Lower lobe of right lung (tissue), 2 donors: ENCODE results near the gene TP53. TPM values are rescaled to one million over a fixed set of nuclear protein-coding genes. Genes with fewer than 3 reads are reported as not detected.
"Not testable (repeated sequence)": the region's sequence is repeated elsewhere in the genome, so short reads cannot be mapped to it uniquely, and the experiment has no call there.

Experiments
- ATAC-seq, 2 donors: fragments of 200-7000 bp; cut with Tn5 transposase; one replicate each; pipeline ENCODE4 v1.9.1; 2020 to 2022; ENCODE audit warnings: mild to moderate bottlenecking in 2 of 2, moderate library complexity in 2 of 2
- DNase-seq: peaks from one replicate; pipeline ENCODE4 v3.0.0-alpha.2; 2020
- H3K27ac ChIP-seq: fragments of 200-600 bp; one replicate; pipeline ENCODE4 v1.8.0; 2022
- H3K27me3 ChIP-seq: fragments of 200-600 bp; one replicate; pipeline ENCODE4 v1.8.0; 2022; ENCODE audit warnings: low read depth
- H3K36me3 ChIP-seq: fragments of 200-600 bp; one replicate; pipeline ENCODE4 v1.8.0; 2022; ENCODE audit warnings: mild to moderate bottlenecking
- H3K4me1 ChIP-seq: fragments of 200-600 bp; one replicate; pipeline ENCODE4 v1.8.0; 2022
- H3K4me3 ChIP-seq: fragments of 200-600 bp; one replicate; pipeline ENCODE4 v1.8.0; 2022; ENCODE audit warnings: mild to moderate bottlenecking
- H3K9me3 ChIP-seq: fragments of 200-600 bp; one replicate; pipeline ENCODE4 v1.8.0; 2022
- intact Hi-C: fragments of 100-400 bp; cut with DNase I; formaldehyde crosslinking; loops from one replicate; pipeline ENCODE4 v1.11.0; 2022
- total RNA-seq: library from RNA; stranded (reverse); fragmentation: NEBNext Ultra II Directional; extraction: Animal tissue kit (Norgen Biotek cat#: 25700); gene quantifications from one replicate; pipeline ENCODE4 v1.2.1, GENCODE V29; 2021
- TF ChIP-seq, protein P1 (sequence below): fragments of 200-600 bp; IDR thresholded peaks from one replicate; pipeline ENCODE4 v1.8.0; 2022; ENCODE audit warnings: antibody characterized with exemption, mild to moderate bottlenecking
- donor health status: DM: no; HTN: yes; CAD: no; lungs with severe emphysema.

TP53 gene
- total RNA-seq, 1 donor from 2014 or later, result 34.8 TPM

DNA sequence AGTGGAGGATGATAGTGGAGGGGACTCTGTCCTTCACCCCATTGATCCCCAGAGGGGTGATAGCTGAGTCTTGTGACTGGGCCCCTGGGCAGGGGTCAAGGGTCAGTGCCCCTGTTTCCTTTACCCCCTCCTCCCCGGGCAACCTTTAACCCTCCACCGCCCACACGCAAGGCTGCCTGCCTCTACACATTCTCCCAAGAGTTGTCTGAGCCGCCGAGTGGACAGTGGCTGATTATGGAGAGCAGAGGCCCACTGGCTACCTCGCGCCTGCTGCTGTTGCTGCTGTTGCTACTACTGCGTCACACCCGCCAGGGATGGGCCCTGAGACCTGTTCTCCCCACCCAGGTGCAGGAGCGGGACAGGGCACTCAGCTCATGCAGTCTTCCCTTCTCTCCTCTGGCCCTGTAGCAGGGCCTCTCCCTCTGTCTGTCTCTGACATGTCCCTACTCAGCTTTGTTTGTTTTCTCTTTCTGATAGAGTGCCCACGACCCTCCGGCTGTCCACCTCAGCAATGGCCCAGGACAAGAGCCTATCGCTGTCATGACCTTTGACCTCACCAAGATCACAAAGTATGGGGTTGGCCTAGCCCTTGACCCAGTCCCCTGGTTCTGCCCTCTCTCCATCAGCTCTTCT is 57.2 kb downstream of the TP53 start, which contains the start of gene SHBG:
SHBG (plus strand) TSS at position 197 of the 633 bp plus-strand sequence; CDS start at position 235, 38 bp downstream.
- intact Hi-C loops, result no loop called here
- no peak for ATAC-seq
- H3K4me1 ChIP-seq, result peaks cover 17% of the 10 kb centered on the region

DNA sequence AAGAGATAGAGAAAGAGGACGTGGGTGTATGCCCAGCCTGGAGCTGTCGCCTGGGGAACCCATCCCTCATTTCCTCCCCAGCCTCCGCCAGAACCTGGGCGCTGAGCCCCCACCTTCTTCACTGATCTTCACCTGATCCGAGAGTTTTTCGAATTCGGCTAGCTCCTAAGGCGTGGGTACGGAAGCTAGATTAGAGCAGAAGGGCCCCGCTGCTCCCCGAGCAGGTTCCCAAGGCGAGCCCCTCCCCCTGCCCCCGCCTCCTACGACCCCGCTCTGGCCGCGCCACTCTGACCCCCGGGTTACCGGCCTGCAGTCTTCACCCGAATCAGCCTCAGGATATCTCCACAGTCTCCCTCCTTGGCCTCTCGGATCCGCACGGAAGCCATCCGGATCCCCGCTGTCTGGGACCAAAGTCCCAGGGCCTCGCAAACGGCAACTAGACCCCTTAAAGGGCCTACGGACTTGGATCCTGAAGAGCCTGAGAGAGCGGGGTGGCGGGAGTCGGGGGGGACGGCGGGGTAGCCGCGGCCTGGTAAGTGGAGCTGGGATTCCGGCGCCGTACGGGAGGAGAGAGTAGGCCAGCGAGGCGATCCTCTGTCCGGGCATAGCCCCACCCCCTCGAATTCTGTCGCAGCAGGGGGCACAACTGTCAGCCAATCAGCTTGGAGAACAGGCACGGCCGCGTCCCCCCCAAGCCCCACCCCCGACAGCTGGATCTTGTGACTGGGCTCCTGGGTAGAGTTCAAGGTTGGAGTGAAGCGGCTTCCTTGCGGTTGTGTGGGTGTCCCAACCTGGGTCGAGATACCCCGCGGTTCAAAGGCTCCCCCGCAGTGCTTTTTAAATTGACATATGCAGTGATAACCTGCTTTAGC is 59.8 kb downstream of the TP53 start, which contains the start of gene SAT2:
SAT2 (minus strand) TSS at position 572 of the 872 bp plus-strand sequence; CDS start at position 386, 186 bp downstream.
- intact Hi-C loops, result no loop called here
- peak within 1 kb of the TSS; percentile 78 for H3K4me3 ChIP-seq
- TF ChIP-seq, protein P1, sequence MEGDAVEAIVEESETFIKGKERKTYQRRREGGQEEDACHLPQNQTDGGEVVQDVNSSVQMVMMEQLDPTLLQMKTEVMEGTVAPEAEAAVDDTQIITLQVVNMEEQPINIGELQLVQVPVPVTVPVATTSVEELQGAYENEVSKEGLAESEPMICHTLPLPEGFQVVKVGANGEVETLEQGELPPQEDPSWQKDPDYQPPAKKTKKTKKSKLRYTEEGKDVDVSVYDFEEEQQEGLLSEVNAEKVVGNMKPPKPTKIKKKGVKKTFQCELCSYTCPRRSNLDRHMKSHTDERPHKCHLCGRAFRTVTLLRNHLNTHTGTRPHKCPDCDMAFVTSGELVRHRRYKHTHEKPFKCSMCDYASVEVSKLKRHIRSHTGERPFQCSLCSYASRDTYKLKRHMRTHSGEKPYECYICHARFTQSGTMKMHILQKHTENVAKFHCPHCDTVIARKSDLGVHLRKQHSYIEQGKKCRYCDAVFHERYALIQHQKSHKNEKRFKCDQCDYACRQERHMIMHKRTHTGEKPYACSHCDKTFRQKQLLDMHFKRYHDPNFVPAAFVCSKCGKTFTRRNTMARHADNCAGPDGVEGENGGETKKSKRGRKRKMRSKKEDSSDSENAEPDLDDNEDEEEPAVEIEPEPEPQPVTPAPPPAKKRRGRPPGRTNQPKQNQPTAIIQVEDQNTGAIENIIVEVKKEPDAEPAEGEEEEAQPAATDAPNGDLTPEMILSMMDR, result no peak
- peak; percentile 98 to 99 for ATAC-seq
- H3K9me3 ChIP-seq, result no peaks in the 10 kb centered on the region
- H3K36me3 ChIP-seq, result peaks cover 12% of the 10 kb centered on the region
- H3K27me3 ChIP-seq, result no peaks in the 10 kb centered on the region
- H3K27ac ChIP-seq, result peak within 1 kb of the TSS; percentile 93
- DNase-seq, result peak; percentile 95
- H3K4me1 ChIP-seq, result peaks cover 17% of the 10 kb centered on the region

More for the DNA sequence above, 57.2 kb downstream of the TP53 start, which contains the start of gene SHBG:
- TF ChIP-seq, protein P1, result no peak
- Histone ChIP-seq H3K27me3 (no peaks in the 10 kb centered on the region), H3K9me3 (no peaks in the 10 kb centered on the region), H3K27ac (no peak within 1 kb of the TSS), H3K4me3 (no peak within 1 kb of the TSS), H3K36me3 (peaks cover 12% of the 10 kb centered on the region)
- DNase-seq, result no peak

DNA sequence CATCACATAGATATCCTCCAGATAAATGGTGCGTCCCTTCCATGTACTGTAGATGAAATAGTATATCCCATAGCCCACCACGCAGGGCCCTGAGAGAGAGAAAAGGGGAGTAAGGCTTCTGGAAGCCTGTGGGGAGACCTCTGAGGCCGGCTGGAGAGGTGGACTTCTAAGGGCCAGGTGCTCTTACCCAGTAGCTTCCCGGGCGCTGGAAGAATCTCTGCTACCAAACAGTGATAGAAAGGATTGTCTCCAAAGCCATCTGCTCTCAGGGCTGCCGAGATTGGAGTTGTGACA is 60.4 kb downstream of the TP53 start:
- no peaks in the 10 kb centered on the region for H3K9me3 ChIP-seq
- H3K4me3 ChIP-seq, result peak overlapping the region; percentile 78
- peaks cover 12% of the 10 kb centered on the region for H3K36me3 ChIP-seq
- TF ChIP-seq, protein P1, result no peak
- ATAC-seq (no peak), DNase-seq (no peak)
- H3K27ac ChIP-seq, result peak overlapping the region; percentile 93
- intact Hi-C loops, result no loop called here
- H3K27me3 ChIP-seq, result no peaks in the 10 kb centered on the region
- H3K4me1 ChIP-seq, result peaks cover 17% of the 10 kb centered on the region

DNA sequence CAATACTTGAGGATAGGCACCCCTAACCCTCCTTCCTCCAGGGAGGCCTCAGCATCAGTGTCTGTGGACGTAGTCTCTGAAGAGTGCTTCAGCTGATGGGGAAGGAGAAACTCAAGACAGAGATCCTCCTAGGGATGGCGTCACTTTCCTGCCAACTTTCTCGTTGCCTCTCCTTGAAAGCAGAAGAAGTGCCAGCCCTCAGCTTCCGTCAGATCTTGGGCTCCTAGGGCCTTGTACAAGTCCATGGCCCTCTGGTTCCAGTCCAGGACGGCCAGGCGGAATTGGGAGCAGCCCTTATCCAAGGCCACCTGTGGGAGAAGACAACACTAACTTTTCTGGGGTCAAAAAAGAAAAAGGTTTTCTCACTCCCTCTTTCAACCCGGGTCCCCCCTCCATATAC is 61.0 kb downstream of the TP53 start:
- no peaks in the 10 kb centered on the region for H3K9me3 ChIP-seq
- H3K36me3 ChIP-seq, result peaks cover 12% of the 10 kb centered on the region
- peak; percentile 66 for DNase-seq
- intact Hi-C loops, result no loop called here
- peaks cover 17% of the 10 kb centered on the region for H3K4me1 ChIP-seq
- peak overlapping the region; percentile 78 for H3K4me3 ChIP-seq
- TF ChIP-seq, protein P1, result no peak
- peak overlapping the region; percentile 93 for H3K27ac ChIP-seq
- H3K27me3 ChIP-seq, result no peaks in the 10 kb centered on the region
- peak; percentile 6 to 18 for ATAC-seq

DNA sequence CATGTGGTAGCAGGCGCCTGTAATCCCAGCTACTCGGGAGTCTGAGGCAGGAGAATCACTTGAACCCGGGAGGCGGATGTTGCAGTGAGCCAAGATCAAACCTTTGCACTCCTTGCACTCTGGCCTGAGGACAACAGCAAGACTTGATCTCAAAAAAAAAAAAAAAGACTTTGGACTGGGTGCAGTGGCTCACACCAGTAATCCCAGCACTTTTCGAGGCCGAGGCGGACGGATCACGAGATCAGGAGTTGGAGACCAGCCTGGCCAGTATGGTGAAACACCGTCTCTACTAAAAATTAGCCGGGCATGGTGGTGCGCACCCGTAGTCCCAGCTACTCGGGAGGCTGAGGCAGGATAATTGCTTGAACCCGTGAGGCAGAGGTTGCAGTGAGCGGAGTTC is 61.5 kb downstream of the TP53 start:
- H3K27me3 ChIP-seq, H3K4me3 ChIP-seq, DNase-seq, H3K27ac ChIP-seq, H3K9me3 ChIP-seq, ATAC-seq, intact Hi-C loops: not testable (repeated sequence)
- Histone ChIP-seq H3K36me3 (peaks cover 12% of the 10 kb centered on the region), H3K4me1 (peaks cover 17% of the 10 kb centered on the region)

DNA sequence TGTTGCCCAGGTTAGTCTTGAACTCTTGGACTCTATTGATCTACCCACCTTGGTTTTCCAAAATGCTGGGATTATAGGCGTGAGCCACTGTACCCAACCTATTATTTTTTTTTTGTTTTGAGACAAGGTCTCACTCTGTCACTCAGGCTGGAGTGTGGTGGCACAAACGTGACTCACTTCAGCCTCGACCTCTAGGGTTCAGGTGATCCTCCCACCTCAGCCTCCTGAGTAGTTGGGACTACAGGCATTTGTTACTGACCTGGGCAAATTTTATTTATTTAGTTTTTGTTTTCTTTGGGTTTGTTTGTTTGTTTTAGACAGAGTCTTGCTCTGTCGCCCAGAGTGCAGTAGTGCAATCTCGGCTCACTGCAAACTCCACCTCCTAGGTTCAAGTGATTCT is 63.6 kb downstream of the TP53 start:
- Histone ChIP-seq H3K36me3 (peaks cover 12% of the 10 kb centered on the region), H3K27me3 (no peaks in the 10 kb centered on the region), H3K4me1 (peaks cover 17% of the 10 kb centered on the region), H3K4me3 (no peak overlapping the region), H3K9me3 (no peaks in the 10 kb centered on the region), H3K27ac (no peak overlapping the region)
- intact Hi-C loops, result no loop called here
- TF ChIP-seq, protein P1, result no peak
- ATAC-seq, result no peak
- no peak for DNase-seq
